ENCODE results near the gene CD74. TPM values are rescaled to one million over a fixed set of nuclear protein-coding genes. Genes with fewer than 3 reads are reported as not detected.

The CD74 gene
- total RNA-seq, 4 donors from 2014 or later = 118 to 1,231 (median 675) TPM

GRCh38 chr5:150377964-150378694 lies 34.6 kb downstream of the CD74 start:
- no peaks in the 10 kb centered on the region for H3K9me3 ChIP-seq
- intact Hi-C loops (cut with DNase I; ENCODE audit: low total_unique reads) = no loop called here
- H3K4me3 ChIP-seq = no peak overlapping the region
- H3K27me3 ChIP-seq = no peaks in the 10 kb centered on the region
- H3K4me1 ChIP-seq = no peaks in the 10 kb centered on the region
- DNase-seq = peak in 1 of 2 donors; percentile 43
- no peak for TF ChIP-seq CTCF (IDR thresholded peaks at IDR 0.05)
- no peak for TF ChIP-seq POLR2A (IDR thresholded peaks at IDR 0.05)
- peak overlapping the region; percentile 19 to 22 for H3K27ac ChIP-seq
- no peaks in the 10 kb centered on the region for H3K36me3 ChIP-seq

- H3K36me3 ChIP-seq = no peaks in the 10 kb centered on the region
- no peak overlapping the region for H3K4me3 ChIP-seq
- peak overlapping the region; percentile 19 to 54 for H3K27ac ChIP-seq
- no peak for DNase-seq
- H3K4me1 ChIP-seq = no peaks in the 10 kb centered on the region
- no peak for TF ChIP-seq POLR2A (IDR thresholded peaks at IDR 0.05)
- TF ChIP-seq CTCF (IDR thresholded peaks at IDR 0.05) = no peak
- intact Hi-C loops (cut with DNase I; ENCODE audit: low total_unique reads) = no loop called here
- H3K27me3 ChIP-seq = no peaks in the 10 kb centered on the region
- H3K9me3 ChIP-seq = no peaks in the 10 kb centered on the region
Observed at GRCh38 chr5:150376799-150377771, 35.6 kb downstream of the CD74 start.

- Histone ChIP-seq H3K4me1 (no peaks in the 10 kb centered on the region), H3K4me3 (no peak overlapping the region), H3K27me3 (no peaks in the 10 kb centered on the region), H3K9me3 (no peaks in the 10 kb centered on the region), H3K36me3 (no peaks in the 10 kb centered on the region), H3K27ac (no peak overlapping the region)
- intact Hi-C loops (cut with DNase I; ENCODE audit: low total_unique reads) = no loop called here
- TF ChIP-seq POLR2A (IDR thresholded peaks at IDR 0.05) (no peak), CTCF (IDR thresholded peaks at IDR 0.05) (no peak)
- no peak for DNase-seq
Observed at GRCh38 chr5:150374651-150375050, 38.1 kb downstream of the CD74 start.

- no peak overlapping the region for H3K27ac ChIP-seq
- no peak overlapping the region for H3K4me3 ChIP-seq
- DNase-seq = no peak
- no peaks in the 10 kb centered on the region for H3K4me1 ChIP-seq
- TF ChIP-seq CTCF (IDR thresholded peaks at IDR 0.05) = no peak
- TF ChIP-seq POLR2A (IDR thresholded peaks at IDR 0.05) = no peak
- intact Hi-C loops (cut with DNase I; ENCODE audit: low total_unique reads) = no loop called here
- H3K9me3 ChIP-seq = no peaks in the 10 kb centered on the region
- H3K36me3 ChIP-seq = no peaks in the 10 kb centered on the region
- no peaks in the 10 kb centered on the region for H3K27me3 ChIP-seq
Observed at GRCh38 chr5:150372639-150373038, 40.1 kb downstream of the CD74 start.

GRCh38 chr5:150368526-150368925 lies 44.2 kb downstream of the CD74 start:
- no peak for DNase-seq
- no peak for TF ChIP-seq CTCF (IDR thresholded peaks at IDR 0.05)
- no peak for TF ChIP-seq POLR2A (IDR thresholded peaks at IDR 0.05)
- Histone ChIP-seq H3K27ac (no peak overlapping the region), H3K27me3 (no peaks in the 10 kb centered on the region), H3K4me3 (no peak overlapping the region), H3K36me3 (no peaks in the 10 kb centered on the region), H3K9me3 (no peaks in the 10 kb centered on the region), H3K4me1 (no peaks in the 10 kb centered on the region)
- intact Hi-C loops (cut with DNase I; ENCODE audit: low total_unique reads) = no loop called here

Data from uterus (tissue), 4 donors.